ENCODE measurements around the gene B4GALT4. TPM values are rescaled to one million over a fixed set of nuclear protein-coding genes. Genes with fewer than 3 reads are reported as not detected.

B4GALT4 gene
- total RNA-seq, 4 donors from 2014 or later = 10.9 to 15.3 (median 14.0) TPM

GRCh38 chr3:119222391-119222790 is 18.3 kb downstream of the B4GALT4 start:
- no peak for TF ChIP-seq CTCF (IDR thresholded peaks at IDR 0.05; ENCODE audit: low read depth)

- TF ChIP-seq CTCF (IDR thresholded peaks at IDR 0.05; ENCODE audit: low read depth) = no peak
Measured at GRCh38 chr3:119221779-119222320, 18.8 kb downstream of the B4GALT4 start.

DNA sequence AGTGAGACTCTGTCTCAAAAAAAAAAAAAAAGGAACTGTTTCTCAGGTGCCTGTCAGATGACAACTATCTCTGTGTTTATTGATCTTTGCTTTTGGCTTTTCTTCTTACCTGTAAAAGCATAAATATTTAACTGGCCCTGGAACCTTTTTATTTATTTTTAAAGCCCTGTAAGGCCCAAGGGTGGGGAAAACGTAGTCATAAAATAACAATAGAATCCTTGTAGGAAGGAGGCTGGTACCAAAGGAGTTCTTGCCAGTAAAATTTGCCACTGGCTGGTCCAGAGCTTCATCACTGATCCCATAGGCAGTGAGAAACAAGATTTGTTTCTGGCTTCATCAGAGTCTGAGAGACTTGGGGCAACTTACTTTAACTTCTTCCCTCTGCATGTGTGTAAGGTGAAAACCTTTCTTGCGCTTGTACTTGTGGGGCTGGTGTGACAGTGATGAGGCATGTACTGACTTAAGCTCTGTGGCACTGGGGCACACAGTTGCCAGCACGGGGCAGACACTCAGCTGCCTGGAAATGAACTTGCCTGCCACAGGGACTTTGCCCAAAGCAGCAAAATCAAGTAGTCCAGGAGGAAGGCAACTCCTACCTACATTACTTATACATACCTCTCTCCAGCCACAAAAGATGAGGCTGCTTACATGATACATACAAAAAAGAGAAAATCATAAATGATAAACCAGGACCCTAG is 19.6 kb downstream of the B4GALT4 start:
- no peak for TF ChIP-seq CTCF (IDR thresholded peaks at IDR 0.05; ENCODE audit: low read depth)

DNA sequence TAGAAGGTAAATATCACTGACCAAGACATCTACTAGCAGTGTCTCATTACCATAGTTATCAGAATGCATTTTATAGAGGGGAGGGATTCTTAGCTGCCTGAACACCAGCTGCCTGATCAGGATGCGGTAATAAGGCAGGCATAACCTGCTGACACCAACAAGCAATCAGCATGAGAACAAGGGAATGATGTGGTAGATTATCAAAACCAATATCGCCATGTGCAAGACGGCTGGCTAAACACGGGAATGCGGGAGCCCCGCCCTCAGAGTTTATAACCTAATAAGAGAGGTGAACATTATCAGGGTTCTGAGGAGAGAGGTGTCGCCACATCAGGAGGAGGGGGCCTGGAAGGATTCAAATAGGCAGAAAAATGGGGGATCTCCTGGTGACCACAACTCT is 20.5 kb downstream of the B4GALT4 start:
- TF ChIP-seq CTCF (IDR thresholded peaks at IDR 0.05; ENCODE audit: low read depth) = no peak

GRCh38 chr3:119219069-119219468 is 21.6 kb downstream of the B4GALT4 start:
- TF ChIP-seq CTCF (IDR thresholded peaks at IDR 0.05; ENCODE audit: low read depth) = no peak

DNA sequence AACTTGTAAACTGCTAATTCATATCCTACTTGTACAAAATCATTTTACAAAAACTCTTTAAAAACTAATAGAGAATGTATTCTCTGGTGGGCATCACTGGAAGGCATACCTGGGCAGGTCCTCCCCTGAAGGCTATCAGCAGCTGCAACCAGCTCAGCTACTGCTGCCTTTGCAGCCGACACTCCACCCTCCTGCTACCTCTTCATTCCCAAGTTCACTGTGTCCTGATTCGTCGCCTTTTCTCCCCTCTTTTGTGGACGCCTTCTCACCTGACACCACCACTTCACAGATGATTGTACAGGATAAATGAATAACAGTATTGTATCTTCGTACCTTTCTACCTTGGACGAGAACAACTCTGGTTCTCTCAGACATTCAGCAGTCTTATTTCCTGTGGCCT is 28.9 kb downstream of the B4GALT4 start:
- TF ChIP-seq CTCF (IDR thresholded peaks at IDR 0.05; ENCODE audit: low read depth) = no peak

DNA sequence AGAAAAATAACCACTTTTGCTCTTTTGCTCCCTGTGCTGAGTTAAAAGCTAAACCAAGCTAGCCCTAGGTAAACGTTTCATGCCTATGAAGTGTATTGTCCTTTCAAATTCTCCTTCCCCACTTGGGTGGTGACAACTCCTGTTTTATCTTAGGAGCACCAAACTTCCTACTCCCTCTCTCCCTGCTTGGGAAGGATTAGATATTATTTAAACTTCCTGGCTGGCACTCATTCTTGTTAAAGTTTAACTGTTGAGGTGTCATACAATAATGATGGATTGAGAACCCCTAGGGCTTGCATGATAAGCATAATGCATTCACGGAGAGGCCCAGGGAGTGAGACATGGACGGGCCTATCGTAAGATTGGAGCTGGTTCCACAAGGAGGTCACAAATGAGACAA is 29.5 kb downstream of the B4GALT4 start:
- TF ChIP-seq CTCF (IDR thresholded peaks at IDR 0.05; ENCODE audit: low read depth) = no peak
